ENCODE measurements around the gene NDOR1.
A peak's percentile ranks its signal among the peaks of the same experiment; 100 is the strongest.

Gene NDOR1

DNA sequence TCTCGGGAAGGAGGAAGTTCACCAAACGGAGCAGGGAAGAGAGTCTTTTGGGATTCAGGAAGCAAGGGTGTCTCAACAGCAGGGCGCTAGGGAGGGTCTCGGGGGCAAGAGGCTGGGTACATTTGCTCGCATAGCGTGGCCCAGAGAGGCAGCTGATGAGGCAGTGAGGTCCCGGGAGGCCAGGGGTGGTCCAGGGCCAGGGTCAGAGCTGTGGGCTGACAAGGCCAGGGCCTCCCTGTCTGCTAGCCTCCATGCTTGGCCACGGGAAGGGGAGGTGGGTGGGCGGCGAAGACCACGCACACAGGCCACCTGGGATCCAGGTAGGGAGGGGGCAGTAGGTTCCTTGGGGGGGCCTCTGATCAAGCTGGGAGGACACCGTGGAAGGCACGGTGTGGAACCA, 6.0 kb downstream of the NDOR1 start:
- H3K4me3 ChIP-seq (ENCODE audit: control insufficient read depth, low read depth, low read length) = no peak overlapping the region
- no peak for TF ChIP-seq CTCF (conservative IDR thresholded peaks at IDR 0.05; ENCODE audit: control insufficient read depth, insufficient read depth, low read depth, low read length)
- DNase-seq (ENCODE audit: low read depth) = no peak

DNA sequence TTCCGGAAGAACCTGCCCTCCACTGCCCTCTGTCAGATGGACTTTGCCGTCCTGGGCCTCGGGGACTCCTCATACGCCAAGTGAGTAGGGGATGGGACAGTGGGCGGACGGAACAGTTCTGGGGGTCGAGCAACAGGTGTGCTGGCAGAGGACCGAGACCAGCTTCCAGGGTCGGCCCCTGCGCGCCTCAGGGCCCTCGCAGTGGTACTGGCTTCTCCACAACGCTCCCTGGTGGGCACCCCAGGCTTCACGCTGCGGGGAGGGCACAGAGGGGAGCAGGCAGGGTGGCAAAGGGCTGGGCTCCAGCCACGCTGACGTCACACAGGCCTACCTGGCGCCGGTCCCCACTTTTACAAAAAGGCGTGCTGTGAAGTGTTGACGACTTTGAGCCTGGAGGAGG, 7.0 kb downstream of the NDOR1 start:
- TF ChIP-seq CTCF (conservative IDR thresholded peaks at IDR 0.05; ENCODE audit: control insufficient read depth, insufficient read depth, low read depth, low read length) = no peak
- H3K4me3 ChIP-seq (ENCODE audit: control insufficient read depth, low read depth, low read length) = no peak overlapping the region
- no peak for DNase-seq (ENCODE audit: low read depth)

DNA sequence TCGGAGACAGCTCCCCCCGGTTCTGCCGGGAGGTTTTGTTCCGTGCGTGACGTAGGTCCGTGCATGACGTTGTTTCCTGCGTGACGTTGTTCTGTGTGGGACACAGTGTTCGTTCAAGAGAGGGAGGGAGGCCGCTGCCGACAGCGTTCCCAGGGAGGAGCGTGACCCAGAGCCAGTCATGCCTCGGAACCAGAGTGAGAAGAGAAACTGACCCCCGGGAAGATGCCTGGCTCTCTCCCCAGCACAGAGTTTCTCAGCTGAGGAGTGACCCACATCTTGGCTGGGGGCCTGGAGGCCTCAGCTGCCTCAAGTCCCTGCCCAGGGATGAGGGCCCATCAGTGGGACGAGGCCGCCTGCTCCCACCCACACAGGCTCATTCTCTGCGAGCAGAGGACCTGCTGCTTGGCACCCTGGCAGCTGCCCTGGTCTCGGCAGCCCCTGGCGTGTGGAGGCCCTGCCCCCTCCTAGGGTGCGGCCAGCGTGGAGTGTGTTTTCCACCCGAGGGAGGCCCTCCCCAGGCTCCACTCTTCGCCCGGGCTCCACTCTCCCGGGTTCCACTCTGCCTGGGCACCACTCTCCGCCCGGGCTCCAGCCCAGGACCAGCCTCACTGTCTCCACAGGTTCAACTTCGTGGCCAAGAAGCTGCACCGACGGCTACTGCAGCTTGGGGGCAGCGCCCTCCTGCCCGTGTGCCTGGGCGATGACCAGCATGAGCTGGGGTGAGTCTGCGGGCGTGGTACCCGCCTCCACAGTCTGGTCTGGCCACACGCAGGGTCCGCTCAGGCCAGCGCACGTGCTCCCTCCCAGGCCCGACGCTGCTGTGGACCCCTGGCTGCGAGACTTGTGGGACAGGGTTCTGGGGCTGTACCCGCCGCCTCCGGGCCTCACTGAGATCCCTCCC, 7.9 kb downstream of the NDOR1 start:
- H3K4me3 ChIP-seq (ENCODE audit: control insufficient read depth, low read depth, low read length) = no peak overlapping the region
- no peak for TF ChIP-seq CTCF (conservative IDR thresholded peaks at IDR 0.05; ENCODE audit: control insufficient read depth, insufficient read depth, low read depth, low read length)
- peak; percentile 62 for DNase-seq (ENCODE audit: low read depth)

DNA sequence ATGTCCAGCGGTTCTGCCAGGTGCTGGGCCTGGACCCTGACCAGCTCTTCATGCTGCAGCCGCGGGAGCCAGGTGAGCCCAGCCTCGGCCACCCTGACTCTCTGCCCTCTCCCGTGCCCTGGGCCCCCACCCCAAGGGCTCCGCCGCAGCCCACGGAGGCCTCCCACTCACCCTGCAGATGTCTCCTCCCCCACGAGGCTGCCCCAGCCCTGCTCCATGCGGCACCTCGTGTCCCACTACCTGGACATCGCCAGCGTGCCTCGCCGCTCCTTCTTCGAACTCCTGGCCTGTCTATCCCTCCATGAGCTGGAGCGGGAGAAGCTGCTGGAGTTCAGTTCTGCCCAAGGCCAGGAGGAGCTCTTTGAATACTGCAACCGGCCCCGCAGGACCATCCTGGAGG, 9.1 kb downstream of the NDOR1 start:
- no peak overlapping the region for H3K4me3 ChIP-seq (ENCODE audit: control insufficient read depth, low read depth, low read length)
- no peak for DNase-seq (ENCODE audit: low read depth)
- no peak for TF ChIP-seq CTCF (conservative IDR thresholded peaks at IDR 0.05; ENCODE audit: control insufficient read depth, insufficient read depth, low read depth, low read length)

DNA sequence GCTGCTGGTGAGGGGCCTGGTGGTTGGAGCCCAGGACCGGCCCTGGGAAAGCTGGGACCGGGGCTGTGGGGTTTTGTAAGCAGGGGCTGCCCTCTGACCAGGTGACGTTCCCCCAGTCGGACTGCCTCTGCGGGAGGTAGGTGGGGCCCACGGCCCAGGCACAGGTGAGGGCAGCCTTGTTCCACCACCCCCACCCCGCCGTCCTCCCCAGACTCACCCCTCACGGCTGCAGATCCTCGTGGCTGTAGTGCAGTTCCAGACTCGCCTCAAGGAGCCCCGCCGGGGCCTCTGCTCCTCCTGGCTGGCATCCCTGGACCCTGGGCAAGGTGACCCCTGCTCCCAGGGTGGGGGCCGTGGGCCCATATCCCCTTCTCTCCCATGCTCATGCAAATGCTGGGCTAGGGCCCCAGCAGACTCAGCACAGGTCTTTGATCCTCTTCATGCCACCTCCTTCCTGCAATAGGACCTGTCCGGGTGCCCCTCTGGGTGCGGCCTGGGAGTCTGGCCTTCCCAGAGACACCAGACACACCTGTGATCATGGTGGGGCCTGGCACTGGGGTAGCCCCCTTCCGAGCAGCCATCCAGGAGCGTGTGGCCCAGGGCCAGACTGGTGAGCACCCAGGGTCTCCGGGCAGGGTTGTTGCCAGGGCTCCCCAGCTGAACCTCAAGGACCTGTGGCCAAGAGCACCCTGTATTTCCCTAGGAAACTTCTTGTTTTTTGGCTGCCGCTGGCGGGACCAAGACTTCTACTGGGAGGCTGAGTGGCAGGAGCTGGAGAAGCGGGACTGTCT, 9.9 kb downstream of the NDOR1 start:
- H3K4me3 ChIP-seq (ENCODE audit: control insufficient read depth, low read depth, low read length) = no peak overlapping the region
- no peak for DNase-seq (ENCODE audit: low read depth)
- no peak for TF ChIP-seq CTCF (conservative IDR thresholded peaks at IDR 0.05; ENCODE audit: control insufficient read depth, insufficient read depth, low read depth, low read length)

DNA sequence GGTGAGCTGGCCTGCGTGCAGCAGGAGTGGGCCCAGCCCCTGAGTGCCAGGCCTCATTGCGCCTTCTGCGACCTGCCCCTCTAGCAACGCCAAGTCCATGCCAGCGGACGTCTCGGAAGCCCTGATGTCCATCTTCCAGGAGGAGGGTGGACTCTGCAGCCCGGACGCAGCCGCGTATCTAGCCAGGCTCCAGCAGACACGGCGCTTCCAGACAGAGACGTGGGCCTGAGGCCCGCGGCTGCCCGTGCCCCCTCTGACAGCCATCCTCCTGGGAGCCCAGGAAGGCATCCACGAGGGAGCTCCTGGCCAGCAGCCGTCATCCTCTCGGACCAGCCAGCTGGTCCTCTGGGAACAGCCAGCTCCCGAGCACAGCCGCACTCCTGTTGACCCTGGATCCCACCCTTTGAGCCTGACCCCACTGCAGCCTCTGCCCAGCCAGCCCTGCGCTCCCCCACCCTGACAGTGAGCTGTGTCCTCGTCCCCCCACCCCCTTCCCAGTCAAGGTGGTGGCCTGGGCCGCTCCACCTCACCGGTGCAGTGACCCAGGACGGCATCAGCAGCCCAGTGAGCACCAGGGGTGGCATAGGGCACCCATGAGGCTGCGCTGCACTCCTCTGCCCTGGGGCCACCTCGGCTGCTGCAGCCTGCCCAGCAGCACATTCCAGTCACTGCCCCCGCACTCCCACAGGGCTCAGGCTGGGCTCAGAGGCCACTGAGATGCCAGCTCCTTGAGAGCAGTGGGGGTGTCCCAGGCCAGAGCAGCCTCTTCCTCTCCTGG, 10.9 kb downstream of the NDOR1 start:
- no peak overlapping the region for H3K4me3 ChIP-seq (ENCODE audit: control insufficient read depth, low read depth, low read length)
- no peak for TF ChIP-seq CTCF (conservative IDR thresholded peaks at IDR 0.05; ENCODE audit: control insufficient read depth, insufficient read depth, low read depth, low read length)
- no peak for DNase-seq (ENCODE audit: low read depth)
